ENCODE results near the gene PPP1R15B. TPM values are rescaled to one million over a fixed set of nuclear protein-coding genes. Genes with fewer than 3 reads are reported as not detected.
"Not testable (repeated sequence)": the region's sequence is repeated elsewhere in the genome, so short reads cannot be mapped to it uniquely, and the experiment has no call there.

PPP1R15B gene
- total RNA-seq, 2 experiments from 2014 or later = 171 to 179 TPM

GRCh38 chr1:204426035-204426436 lies 14.4 kb upstream of the PPP1R15B start:
- H3K27me3 ChIP-seq (ENCODE audit: control insufficient read depth in 1 of 2, insufficient read depth in 2 of 2, low read length in 2 of 2) = no peaks in the 10 kb centered on the region
- peaks cover 56% of the 10 kb centered on the region for H3K36me3 ChIP-seq (ENCODE audit: insufficient read depth, low read length)
- H3K4me1 ChIP-seq (ENCODE audit: insufficient read depth, low read length) = no peaks in the 10 kb centered on the region
- H3K36me3 Mint-ChIP-seq (ENCODE audit: low read depth) = peaks cover 66% of the 10 kb centered on the region
- ATAC-seq (ENCODE audit: poor library complexity) = no peak
- H3K9me3 ChIP-seq (ENCODE audit: control insufficient read depth in 1 of 2, insufficient read depth in 1 of 2, low read length in 2 of 2) = no peaks in the 10 kb centered on the region
- no peaks in the 10 kb centered on the region for H3K9me3 Mint-ChIP-seq
- DNase-seq = no peak
- POLR2A ChIA-PET = no interaction called here
- H3K4me3 ChIP-seq (ENCODE audit: low read length) = no peak overlapping the region
- TF ChIP-seq CTCF (IDR thresholded peaks at IDR 0.05) = no peak
- H3K27me3 Mint-ChIP-seq = no peaks in the 10 kb centered on the region
- H3K4me1 Mint-ChIP-seq (ENCODE audit: low read depth) = no peaks in the 10 kb centered on the region
- H3K4me3 Mint-ChIP-seq = no peak overlapping the region
- CTCF ChIA-PET = interaction anchor here (3.3 kb wide), 1 partner anchor 77 kb away, joined by 10 read pairs; no protein-coding TSS in a partner anchor
- no peak overlapping the region for H3K27ac Mint-ChIP-seq
- H3K27ac ChIP-seq (ENCODE audit: low read depth in 1 of 2, low read length in 2 of 2) = no peak overlapping the region
- intact Hi-C loops (cut with DNase I, micrococcal nuclease) = no loop called here

- no peaks in the 10 kb centered on the region for H3K9me3 Mint-ChIP-seq
- no peak overlapping the region for H3K27ac ChIP-seq (ENCODE audit: low read depth in 1 of 2, low read length in 2 of 2)
- no peaks in the 10 kb centered on the region for H3K4me1 Mint-ChIP-seq (ENCODE audit: low read depth)
- no peak overlapping the region for H3K27ac Mint-ChIP-seq
- ChIA-PET POLR2A (no interaction called here), CTCF (no interaction called here)
- no peaks in the 10 kb centered on the region for H3K27me3 Mint-ChIP-seq
- DNase-seq (no peak), ATAC-seq (ENCODE audit: poor library complexity) (no peak)
- H3K4me1 ChIP-seq (ENCODE audit: insufficient read depth, low read length) = no peaks in the 10 kb centered on the region
- TF ChIP-seq CTCF (IDR thresholded peaks at IDR 0.05) = no peak
- H3K27me3 ChIP-seq (ENCODE audit: control insufficient read depth in 1 of 2, insufficient read depth in 2 of 2, low read length in 2 of 2) = no peaks in the 10 kb centered on the region
- H3K36me3 Mint-ChIP-seq (ENCODE audit: low read depth) = peaks cover 63% of the 10 kb centered on the region
- H3K4me3 ChIP-seq (ENCODE audit: low read length) = no peak overlapping the region
- H3K36me3 ChIP-seq (ENCODE audit: insufficient read depth, low read length) = peaks cover 48% of the 10 kb centered on the region
- no peak overlapping the region for H3K4me3 Mint-ChIP-seq
- intact Hi-C loops (cut with DNase I, micrococcal nuclease) = no loop called here
- H3K9me3 ChIP-seq (ENCODE audit: control insufficient read depth in 1 of 2, insufficient read depth in 1 of 2, low read length in 2 of 2) = no peaks in the 10 kb centered on the region
Measured at GRCh38 chr1:204424621-204425020, 13.0 kb upstream of the PPP1R15B start.

GRCh38 chr1:204422061-204422705 lies 10.6 kb upstream of the PPP1R15B start:
- H3K9me3 ChIP-seq (ENCODE audit: control insufficient read depth in 1 of 2, insufficient read depth in 1 of 2, low read length in 2 of 2); H3K4me1 Mint-ChIP-seq (ENCODE audit: low read depth); H3K9me3 Mint-ChIP-seq; H3K27me3 Mint-ChIP-seq; H3K27ac Mint-ChIP-seq; ATAC-seq (ENCODE audit: poor library complexity); H3K4me1 ChIP-seq (ENCODE audit: insufficient read depth, low read length); CTCF ChIA-PET; intact Hi-C loops (cut with DNase I, micrococcal nuclease); H3K4me3 Mint-ChIP-seq; POLR2A ChIA-PET; H3K4me3 ChIP-seq (ENCODE audit: low read length); H3K27ac ChIP-seq (ENCODE audit: low read depth in 1 of 2, low read length in 2 of 2); DNase-seq; H3K27me3 ChIP-seq (ENCODE audit: control insufficient read depth in 1 of 2, insufficient read depth in 2 of 2, low read length in 2 of 2): not testable (repeated sequence)
- peaks cover 33% of the 10 kb centered on the region for H3K36me3 ChIP-seq (ENCODE audit: insufficient read depth, low read length)
- peaks cover 42% of the 10 kb centered on the region for H3K36me3 Mint-ChIP-seq (ENCODE audit: low read depth)

GRCh38 chr1:204421441-204421840 lies 9.8 kb upstream of the PPP1R15B start:
- CTCF ChIA-PET = interaction anchor here (0.6 kb wide), 1 partner anchor 10 kb away, joined by 3 read pairs; no protein-coding TSS in a partner anchor
- H3K4me3 ChIP-seq (ENCODE audit: low read length) = no peak overlapping the region
- peaks cover 31% of the 10 kb centered on the region for H3K36me3 ChIP-seq (ENCODE audit: insufficient read depth, low read length)
- intact Hi-C loops (cut with DNase I, micrococcal nuclease) = no loop called here
- peaks cover 37% of the 10 kb centered on the region for H3K36me3 Mint-ChIP-seq (ENCODE audit: low read depth)
- H3K27me3 Mint-ChIP-seq = no peaks in the 10 kb centered on the region
- H3K27ac ChIP-seq (ENCODE audit: low read depth in 1 of 2, low read length in 2 of 2) = no peak overlapping the region
- POLR2A ChIA-PET = no interaction called here
- DNase-seq = no peak
- no peaks in the 10 kb centered on the region for H3K27me3 ChIP-seq (ENCODE audit: control insufficient read depth in 1 of 2, insufficient read depth in 2 of 2, low read length in 2 of 2)
- no peak for TF ChIP-seq CTCF (IDR thresholded peaks at IDR 0.05)
- H3K27ac Mint-ChIP-seq = no peak overlapping the region
- no peak overlapping the region for H3K4me3 Mint-ChIP-seq
- H3K9me3 Mint-ChIP-seq = no peaks in the 10 kb centered on the region
- no peaks in the 10 kb centered on the region for H3K9me3 ChIP-seq (ENCODE audit: control insufficient read depth in 1 of 2, insufficient read depth in 1 of 2, low read length in 2 of 2)
- no peaks in the 10 kb centered on the region for H3K4me1 ChIP-seq (ENCODE audit: insufficient read depth, low read length)
- peaks cover 6% of the 10 kb centered on the region for H3K4me1 Mint-ChIP-seq (ENCODE audit: low read depth)
- no peak for ATAC-seq (ENCODE audit: poor library complexity)

Measured in CD4-positive, alpha-beta T cell (primary cell).